Neuronal stem cell (in vitro differentiated cells): Measurements from ENCODE around the gene EID2B.

Experiments
- DNase-seq: peaks from one replicate; pipeline ENCODE4 v3.0.0-alpha.2; 2013; ENCODE audit warnings: low spot score
- H2AFZ ChIP-seq: one replicate; pipeline ENCODE4 v1.6.1; 2013; ENCODE audit warnings: mild to moderate bottlenecking, low read length, inconsistent platforms
- H2AK5ac ChIP-seq: 2 replicates; pipeline ENCODE4 v1.6.1; 2013; ENCODE audit warnings: low read depth, mild to moderate bottlenecking, inconsistent platforms, low read length, moderate library complexity, mixed read lengths
- H2BK120ac ChIP-seq: 2 replicates; pipeline ENCODE4 v1.6.1; 2013; ENCODE audit warnings: low read depth, mild to moderate bottlenecking, inconsistent platforms, low read length, moderate library complexity, mixed read lengths
- H2BK12ac ChIP-seq: one replicate; pipeline ENCODE4 v1.6.1; 2013; ENCODE audit warnings: low read length, inconsistent platforms
- H2BK15ac ChIP-seq: 2 replicates; pipeline ENCODE4 v1.6.1; 2013; ENCODE audit warnings: mild to moderate bottlenecking, low read length, inconsistent platforms, mixed read lengths
- H2BK5ac ChIP-seq: one replicate; pipeline ENCODE4 v1.6.1; 2013; ENCODE audit warnings: inconsistent platforms, mild to moderate bottlenecking, low read length, moderate library complexity
- H3K14ac ChIP-seq: one replicate; pipeline ENCODE4 v1.6.1; 2013; ENCODE audit warnings: low read length, inconsistent platforms
- H3K18ac ChIP-seq: 2 replicates; pipeline ENCODE4 v1.6.1; 2013; ENCODE audit warnings: low read length, inconsistent platforms
- H3K23ac ChIP-seq: 2 replicates; pipeline ENCODE4 v1.6.1; 2013; ENCODE audit warnings: low read depth, mild to moderate bottlenecking, mixed read lengths, low read length, inconsistent platforms; ENCODE audit not compliant: poor library complexity
- H3K27ac ChIP-seq: replicated peaks from 3 replicates; pipeline ENCODE4 v1.5.1; 2013; ENCODE audit warnings: low read length, inconsistent platforms
- H3K27me3 ChIP-seq, 3 experiments: 2 replicates each; pipeline ENCODE4 v1.6.1; 2013; ENCODE audit warnings: low read length in 3 of 3, mild to moderate bottlenecking in 2 of 3, inconsistent platforms in 1 of 3, low read depth in 1 of 3, mixed read lengths in 1 of 3, moderate library complexity in 1 of 3; ENCODE audit not compliant: control insufficient read depth in 3 of 3, insufficient read depth in 3 of 3
- H3K36me3 ChIP-seq, 2 donors: replicated peaks in 1 of 2; 2 replicates each; pipeline ENCODE4 v1.6.1; 2013; ENCODE audit warnings: low read length in 2 of 2; ENCODE audit not compliant: control insufficient read depth in 2 of 2, insufficient read depth in 2 of 2
- H3K4ac ChIP-seq: 2 replicates; pipeline ENCODE4 v1.6.1; 2013; ENCODE audit warnings: inconsistent platforms, mild to moderate bottlenecking, low read length, moderate library complexity
- H3K4me1 ChIP-seq, 2 donors: 1 replicate in 1 of 2; 2 replicates in 1 of 2; pipeline ENCODE4 v1.6.1; 2013; ENCODE audit warnings: low read length in 2 of 2, low read depth in 1 of 2; ENCODE audit not compliant: control insufficient read depth in 2 of 2, insufficient read depth in 1 of 2
- H3K4me2 ChIP-seq: one replicate; pipeline ENCODE4 v1.6.1; 2013; ENCODE audit warnings: mild to moderate bottlenecking, low read length, inconsistent platforms; ENCODE audit not compliant: insufficient read depth, poor library complexity, severe bottlenecking
- H3K4me3 ChIP-seq, 2 donors: 2 replicates each; pipeline ENCODE4 v1.5.1; 2013; ENCODE audit warnings: low read length in 2 of 2, mild to moderate bottlenecking in 2 of 2, inconsistent platforms in 1 of 2, moderate library complexity in 1 of 2
- H3K79me1 ChIP-seq: one replicate; pipeline ENCODE4 v1.6.1; 2013; ENCODE audit warnings: low read depth, mild to moderate bottlenecking, inconsistent platforms, low read length, moderate library complexity
- H3K9ac ChIP-seq: one replicate; pipeline ENCODE4 v1.6.1; 2013; ENCODE audit warnings: mild to moderate bottlenecking, low read depth, low read length, inconsistent platforms; ENCODE audit not compliant: poor library complexity
- H3K9me3 ChIP-seq, 2 donors: replicated peaks in 1 of 2; 2 replicates each; pipeline versions ENCODE3 to v1.6.1; 2013; ENCODE audit warnings: low read length in 2 of 2, mild to moderate bottlenecking in 2 of 2, inconsistent platforms in 1 of 2, low read depth in 1 of 2, mixed read lengths in 1 of 2, moderate library complexity in 1 of 2; ENCODE audit not compliant: control insufficient read depth in 2 of 2, insufficient read depth in 1 of 2
- H4K8ac ChIP-seq: one replicate; pipeline ENCODE4 v1.6.1; 2013; ENCODE audit warnings: low read depth, mild to moderate bottlenecking, inconsistent platforms, low read length, moderate library complexity
- H4K91ac ChIP-seq: one replicate; pipeline ENCODE4 v1.6.1; 2013; ENCODE audit warnings: low read length, low read depth, mild to moderate bottlenecking, inconsistent platforms; ENCODE audit not compliant: poor library complexity
- WGBS, 2 donors: extraction: QIAGEN DNeasy Blood & Tissue Kit; methylation state at CpG; one replicate each; pipeline ENCODE4 v1.1.7; 2013; ENCODE audit warnings: missing lambda C conversion rate in 2 of 2, mixed read lengths in 1 of 2; ENCODE audit not compliant: insufficient read length in 2 of 2, insufficient replicate concordance in 1 of 2; ENCODE audit errors: extremely low coverage in 2 of 2; 5-methylcytosine and 5-hydroxymethylcytosine counted together

Gene EID2B

DNA sequence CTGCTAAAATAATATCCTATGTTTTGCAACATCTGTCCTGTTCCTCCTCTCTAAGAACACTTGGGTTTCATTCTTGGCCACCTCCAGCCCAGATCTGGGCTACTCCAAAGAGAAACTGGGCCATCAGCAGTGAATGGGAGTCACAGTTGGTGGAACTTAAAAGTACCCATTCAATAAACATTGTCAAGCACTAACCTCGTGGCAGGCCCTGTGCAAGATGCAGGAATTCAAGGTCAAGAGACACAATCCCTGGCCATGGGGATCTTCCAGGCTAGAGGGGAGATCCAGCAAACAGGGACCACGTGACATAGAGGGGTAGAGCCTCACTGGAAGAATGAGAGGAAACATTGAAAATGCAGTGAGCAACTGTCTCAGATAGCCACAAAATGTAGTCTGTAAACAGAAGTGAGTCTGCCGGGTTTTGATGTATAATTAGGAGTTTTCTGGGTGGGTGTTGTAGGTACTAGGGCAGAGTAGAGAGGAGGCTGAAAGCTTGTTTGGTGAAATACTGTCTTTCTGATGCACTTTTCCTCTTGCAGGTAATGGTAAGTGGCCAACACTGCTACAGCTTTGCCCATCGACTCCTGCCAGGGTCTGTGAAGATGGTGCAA, 22.2 kb upstream of the EID2B start:
- H3K79me1 ChIP-seq, result no peaks in the 10 kb centered on the region

GRCh38 chr19:39553082-39553652, 20.5 kb upstream of the EID2B start:
- H3K79me1 ChIP-seq, result no peaks in the 10 kb centered on the region
- H3K18ac ChIP-seq, result no peak overlapping the region
- H2BK120ac ChIP-seq, result no peak overlapping the region
- no peak overlapping the region for H2BK12ac ChIP-seq
- H3K4me1 ChIP-seq, result no peaks in the 10 kb centered on the region
- no CpG with 5 or more reads among the region's 7 CpGs for WGBS, 2 donors
- no peak overlapping the region for H4K8ac ChIP-seq
- no peak overlapping the region for H4K91ac ChIP-seq
- H3K36me3 ChIP-seq, result no peaks in the 10 kb centered on the region
- peaks cover 0 to 27% (median 0%) of the 10 kb centered on the region in 3 experiments for H3K27me3 ChIP-seq
- H3K9me3 ChIP-seq, result no peaks in the 10 kb centered on the region
- no peak overlapping the region for H2BK5ac ChIP-seq
- no peak overlapping the region for H3K23ac ChIP-seq
- DNase-seq, result no peak
- H2AK5ac ChIP-seq, result no peak overlapping the region
- no peak overlapping the region for H3K27ac ChIP-seq
- H3K14ac ChIP-seq, result no peak overlapping the region
- H3K9ac ChIP-seq, result no peak overlapping the region
- no peak overlapping the region for H2AFZ ChIP-seq
- no peak overlapping the region for H3K4me2 ChIP-seq
- H3K4ac ChIP-seq, result no peak overlapping the region
- H2BK15ac ChIP-seq, result no peak overlapping the region
- H3K4me3 ChIP-seq, result no peak overlapping the region

More for the DNA sequence above, 22.2 kb upstream of the EID2B start:
- Histone ChIP-seq H3K9ac (no peak overlapping the region), H2BK15ac (no peak overlapping the region), H3K4me2 (no peak overlapping the region), H3K36me3 (no peaks in the 10 kb centered on the region), H3K27ac (no peak overlapping the region), H3K9me3 (no peaks in the 10 kb centered on the region), H3K18ac (no peak overlapping the region), H2BK5ac (no peak overlapping the region), H3K27me3 (peaks cover 0 to 33% (median 0%) of the 10 kb centered on the region in 3 experiments), H2BK12ac (no peak overlapping the region), H2AFZ (no peak overlapping the region), H2AK5ac (no peak overlapping the region), H4K91ac (no peak overlapping the region), H3K23ac (no peak overlapping the region), H3K14ac (no peak overlapping the region), H3K4ac (no peak overlapping the region), H3K4me1 (no peaks in the 10 kb centered on the region), H3K4me3 (no peak overlapping the region), H2BK120ac (no peak overlapping the region), H4K8ac (no peak overlapping the region)
- no peak for DNase-seq
- WGBS, 2 donors, result no CpG with 5 or more reads among the region's 4 CpGs

- Histone ChIP-seq H3K4ac (no peak overlapping the region), H3K4me3 (no peak overlapping the region), H2BK15ac (no peak overlapping the region), H2BK120ac (no peak overlapping the region), H3K9me3 (no peaks in the 10 kb centered on the region), H3K18ac (no peak overlapping the region), H2BK5ac (no peak overlapping the region), H2BK12ac (no peak overlapping the region), H2AK5ac (no peak overlapping the region), H4K91ac (no peak overlapping the region), H3K36me3 (no peaks in the 10 kb centered on the region), H3K4me1 (no peaks in the 10 kb centered on the region), H3K4me2 (no peak overlapping the region), H3K27me3 (peaks cover 0 to 17% (median 0%) of the 10 kb centered on the region in 3 experiments), H2AFZ (no peak overlapping the region), H4K8ac (no peak overlapping the region), H3K14ac (no peak overlapping the region), H3K79me1 (no peaks in the 10 kb centered on the region), H3K9ac (no peak overlapping the region), H3K23ac (no peak overlapping the region), H3K27ac (no peak overlapping the region)
- WGBS, 2 donors, result no CpG with 5 or more reads among the region's 5 CpGs
- no peak for DNase-seq
Observed at GRCh38 chr19:39550197-39550596, 17.5 kb upstream of the EID2B start.

GRCh38 chr19:39546599-39546998, 13.9 kb upstream of the EID2B start:
- H3K79me1 ChIP-seq, result peaks cover 1% of the 10 kb centered on the region
- H3K9me3 ChIP-seq, result peaks cover 0 to 2% of the 10 kb centered on the region in 2 donors
- no CpG with 5 or more reads among the region's 8 CpGs for WGBS, 2 donors
- no peak overlapping the region for H3K18ac ChIP-seq
- H2BK15ac ChIP-seq, result no peak overlapping the region
- H3K4me2 ChIP-seq, result no peak overlapping the region
- no peak overlapping the region for H3K14ac ChIP-seq
- H2BK120ac ChIP-seq, result no peak overlapping the region
- no peak for DNase-seq
- no peak overlapping the region for H3K4ac ChIP-seq
- H2BK12ac ChIP-seq, result no peak overlapping the region
- no peak overlapping the region for H3K23ac ChIP-seq
- H3K9ac ChIP-seq, result no peak overlapping the region
- no peak overlapping the region for H4K91ac ChIP-seq
- H3K27ac ChIP-seq, result no peak overlapping the region
- no peak overlapping the region for H2AFZ ChIP-seq
- no peak overlapping the region for H2BK5ac ChIP-seq
- H3K27me3 ChIP-seq, result peaks cover 0 to 8% (median 0%) of the 10 kb centered on the region in 3 experiments
- H3K4me3 ChIP-seq, result no peak overlapping the region
- no peak overlapping the region for H2AK5ac ChIP-seq
- no peak overlapping the region for H4K8ac ChIP-seq
- H3K4me1 ChIP-seq, result peaks cover 5 to 9% of the 10 kb centered on the region in 2 donors
- H3K36me3 ChIP-seq, result no peaks in the 10 kb centered on the region
